22Rv1 (cell line): Measurements from ENCODE around the gene CST7.

Experiments used
- H3K27ac ChIP-seq: fragments of 450-650 bp; 2 replicates; pipeline ENCODE4 v1.5.1; 2017
- CTCF ChIP-seq: fragments of 450-650 bp; IDR thresholded peaks from 2 replicates; pipeline ENCODE4 v1.5.1; 2017; ENCODE audit warnings: mild to moderate bottlenecking
- ZFX ChIP-seq: fragments of 450-650 bp; IDR thresholded peaks from 2 replicates; pipeline ENCODE4 v1.6.1; 2017; ENCODE audit warnings: antibody characterized with exemption, borderline replicate concordance

The CST7 gene

GRCh38 chr20:24971376-24972101 is 22.5 kb downstream of the CST7 start:
- no peak overlapping the region for H3K27ac ChIP-seq
- TF ChIP-seq ZFX, result no peak
- no peak for TF ChIP-seq CTCF

- no peak overlapping the region for H3K27ac ChIP-seq
- TF ChIP-seq CTCF, result no peak
- no peak for TF ChIP-seq ZFX
These were observed 23.3 kb downstream of the CST7 start for GRCh38 chr20:24972341-24972740.

- TF ChIP-seq ZFX (no peak), CTCF (no peak)
These were observed 28.3 kb downstream of the CST7 start for GRCh38 chr20:24977336-24977735.

GRCh38 chr20:24977797-24978196 is 28.7 kb downstream of the CST7 start:
- TF ChIP-seq CTCF (no peak), ZFX (no peak)
- no peak overlapping the region for H3K27ac ChIP-seq

More at GRCh38 chr20:24977336-24977735, 28.3 kb downstream of the CST7 start:
- H3K27ac ChIP-seq, result no peak overlapping the region

GRCh38 chr20:24978513-24978912 is 29.4 kb downstream of the CST7 start:
- TF ChIP-seq CTCF (no peak), ZFX (no peak)
- H3K27ac ChIP-seq, result no peak overlapping the region

- H3K27ac ChIP-seq, result no peak overlapping the region
- TF ChIP-seq ZFX, result no peak
- no peak for TF ChIP-seq CTCF
These were observed 30.2 kb downstream of the CST7 start for GRCh38 chr20:24979036-24979960.
